SK-MEL-5 (cell line): ENCODE data around the gene SHH. TPM values are rescaled to one million over a fixed set of nuclear protein-coding genes. Genes with fewer than 3 reads are reported as not detected.

Experiments used
- DNase-seq: peaks from one replicate; pipeline ENCODE4 v3.0.0-alpha.2; 2016; ENCODE audit warnings: low read depth, low spot score
- in situ Hi-C: cut with HindIII; loops from 2 replicates; pipeline ENCODE4 v1.10.0; 2016; ENCODE audit warnings: low sequenced_read_pairs, high pct_unique_total_duplicates, low pct_unique_long_range_greater_than_20kb
- polyA plus RNA-seq, 2 experiments: library from polyadenylated mRNA; depleted of rRNA; stranded (reverse); fragments of >200 nt; gene quantifications; 2 replicates each; pipeline ENCODE4 v1.2.3, GENCODE V29; 2015
- total RNA-seq: library from RNA; depleted of rRNA; stranded (reverse); fragments of >200 nt; shearing (Covaris generic); gene quantifications from 2 replicates; pipeline ENCODE4 v1.2.3, GENCODE V29; 2014; rRNA removed

Gene SHH
- 0.03 and 0.08 TPM in 2 replicates for total RNA-seq
- 0.09 TPM in 1 of 2 replicates, not detected in the other for polyA plus RNA-seq (2015; cell fraction: cytosol; rRNA removed)
- 0.12 TPM in 2 replicates for polyA plus RNA-seq (2015; cell fraction: nucleus; rRNA removed)

DNA sequence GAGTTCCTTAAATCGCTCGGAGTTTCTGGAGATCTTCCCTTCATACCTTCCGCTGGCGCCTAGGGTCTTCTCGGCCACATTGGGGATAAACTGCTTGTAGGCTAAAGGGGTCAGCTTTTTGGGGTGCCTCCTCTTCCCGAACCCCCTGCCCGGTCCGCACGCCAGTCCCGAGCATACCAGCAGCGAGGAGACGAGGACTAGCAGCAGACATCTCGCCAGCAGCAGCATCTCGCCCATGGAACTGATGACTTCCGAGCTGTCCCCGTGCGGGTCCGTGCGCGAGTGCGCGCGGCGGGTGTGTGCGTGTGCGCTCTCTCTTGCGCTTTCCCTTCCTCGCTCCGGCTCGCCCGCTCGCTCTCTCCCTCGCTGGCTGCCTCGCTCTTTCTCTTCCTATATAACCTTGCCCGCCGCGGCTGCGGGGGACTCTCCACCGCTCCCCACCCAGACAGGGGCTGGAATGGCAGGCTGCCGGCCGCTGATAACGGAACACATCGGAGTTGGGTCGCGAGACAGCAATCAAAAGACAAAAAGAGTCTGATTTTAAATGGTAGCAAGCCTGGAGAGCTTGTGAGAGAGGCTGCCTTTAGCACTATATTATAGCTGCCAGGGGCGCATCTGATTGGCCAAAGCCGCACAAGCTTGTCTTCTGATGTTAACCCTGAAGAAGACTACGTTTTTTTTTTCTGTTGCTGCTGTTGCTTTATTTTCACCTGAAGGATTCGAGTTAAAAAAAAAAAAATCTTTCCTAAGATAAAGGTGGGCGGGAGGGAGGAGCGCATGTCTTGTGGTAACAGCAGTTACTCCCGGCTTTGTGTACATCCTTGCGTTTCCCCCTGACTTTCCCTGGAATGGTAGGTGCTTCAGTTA lies at the start of gene SHH:
TSS of gene SHH (minus strand) at position 569 of the 867 bp plus-strand sequence. CDS start at position 228, 341 bp downstream.
- in situ Hi-C loops: no loop called here
- DNase-seq: no peak

DNA sequence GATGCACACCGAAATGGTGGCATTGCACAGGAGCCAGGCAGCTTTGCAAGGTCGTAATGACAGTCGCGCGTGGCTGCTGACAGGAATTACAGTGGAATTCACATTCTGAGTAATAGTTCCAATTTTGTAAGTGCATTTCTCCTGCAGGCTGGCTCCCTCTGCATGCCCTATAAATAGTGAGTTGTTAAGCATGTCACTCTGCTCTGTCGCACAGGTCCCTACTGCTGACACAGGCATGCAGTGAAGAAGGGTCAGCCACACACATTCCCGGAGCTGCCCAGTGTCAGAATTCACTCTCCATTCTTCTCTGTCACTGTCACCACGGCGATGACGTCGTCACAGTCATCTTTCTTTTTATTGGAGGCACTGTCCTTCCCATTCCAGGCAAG lies 49.2 kb upstream of the SHH start:
- in situ Hi-C loops: no loop called here
- no peak for DNase-seq

DNA sequence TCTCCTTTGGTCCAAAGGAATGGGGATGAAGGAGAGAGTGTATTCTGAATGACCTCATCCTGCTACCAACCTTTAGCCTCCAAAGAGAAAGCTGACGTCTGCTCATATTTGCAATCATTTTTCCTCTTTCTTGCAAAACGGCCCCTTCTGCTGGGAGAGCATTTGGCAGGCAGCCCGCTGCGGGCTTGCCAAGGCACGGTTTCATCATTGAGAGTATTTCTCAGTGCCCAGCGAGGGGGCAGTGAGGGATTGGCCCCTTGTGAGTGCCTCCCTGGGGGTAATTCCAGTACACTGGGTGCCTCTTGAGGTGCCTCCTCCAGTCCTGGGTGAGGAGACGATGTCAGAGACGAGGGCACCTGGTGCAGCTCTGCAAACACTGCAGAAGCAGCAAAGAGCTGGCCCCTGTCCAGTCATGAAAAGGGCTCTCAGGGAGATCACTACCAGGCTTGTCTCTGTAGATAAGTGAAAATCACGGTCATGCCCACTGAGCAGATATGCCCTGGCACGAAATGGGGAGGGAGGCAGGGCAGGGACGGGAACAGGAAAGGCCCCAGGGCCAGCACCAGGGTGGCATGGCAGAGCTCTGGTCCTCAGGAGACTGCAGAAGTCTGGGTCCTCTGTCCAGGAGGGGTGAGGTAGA lies 48.7 kb upstream of the SHH start:
- no peak for DNase-seq
- in situ Hi-C loops: no loop called here

DNA sequence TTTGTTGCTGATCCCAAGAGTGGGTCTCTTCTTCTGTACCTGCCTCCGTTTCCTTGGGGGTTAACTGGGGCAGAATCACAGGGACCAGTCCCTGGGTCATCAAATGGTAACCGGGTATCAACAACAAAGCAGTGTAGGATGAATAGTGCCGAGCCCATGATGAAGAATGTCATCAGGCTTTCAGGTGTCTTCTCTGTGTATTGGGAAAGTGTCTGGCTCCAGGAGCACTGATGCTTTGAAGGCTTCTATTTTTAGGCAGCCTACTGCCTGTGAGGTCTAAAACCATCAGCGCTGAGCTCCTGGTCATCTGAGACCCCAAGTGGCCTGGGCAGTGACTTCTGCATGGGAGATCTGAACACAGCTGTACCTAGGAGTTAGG lies 48.2 kb upstream of the SHH start:
- in situ Hi-C loops: no loop called here
- no peak for DNase-seq

DNA sequence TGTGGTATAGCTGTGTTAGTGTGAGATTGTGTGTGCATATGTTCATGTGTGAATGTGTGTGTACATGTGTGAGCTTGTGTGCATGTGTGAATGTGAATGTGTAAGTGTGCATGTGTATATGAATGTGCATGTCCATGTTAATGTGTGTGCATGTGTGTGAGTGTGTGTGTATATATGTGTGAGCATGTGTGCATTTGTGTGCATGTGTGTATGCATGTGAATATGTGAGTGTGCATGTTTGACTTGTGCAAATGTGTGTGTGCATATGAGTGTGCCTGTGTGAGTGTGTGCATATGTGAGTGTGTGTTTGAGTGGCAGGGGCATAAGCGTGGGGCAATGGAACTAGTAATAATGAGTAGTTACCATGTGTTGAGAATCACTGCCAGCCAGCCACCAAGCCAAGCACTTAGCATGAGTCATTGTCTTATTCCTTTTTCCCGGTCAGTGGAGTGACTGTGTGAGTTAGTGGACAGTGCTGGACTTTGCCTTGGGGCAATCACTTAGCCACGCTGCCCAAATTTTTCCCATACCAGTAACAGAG lies 46.3 kb upstream of the SHH start:
- DNase-seq: peak; percentile 47
- in situ Hi-C loops: no loop called here

DNA sequence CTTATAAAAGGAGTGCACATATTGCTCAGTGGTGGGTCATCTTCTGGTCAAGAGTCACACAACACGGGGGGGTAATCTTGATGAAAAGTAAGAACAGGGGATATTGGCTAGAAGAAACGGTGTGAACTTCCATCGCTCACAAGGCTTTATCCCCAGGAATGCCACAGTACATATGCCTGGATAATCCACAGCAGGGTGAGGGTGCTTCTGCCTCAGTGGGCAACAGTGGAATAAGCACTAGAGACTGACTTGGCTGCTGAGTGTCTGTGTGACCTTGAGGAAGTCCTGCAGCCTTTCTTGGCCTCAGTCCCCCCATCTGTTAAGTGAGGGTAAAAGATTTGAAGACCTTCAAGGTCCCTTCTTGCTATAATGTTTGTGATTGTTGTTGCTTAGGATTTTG lies 44.9 kb upstream of the SHH start:
- no peak for DNase-seq
- in situ Hi-C loops: no loop called here

DNA sequence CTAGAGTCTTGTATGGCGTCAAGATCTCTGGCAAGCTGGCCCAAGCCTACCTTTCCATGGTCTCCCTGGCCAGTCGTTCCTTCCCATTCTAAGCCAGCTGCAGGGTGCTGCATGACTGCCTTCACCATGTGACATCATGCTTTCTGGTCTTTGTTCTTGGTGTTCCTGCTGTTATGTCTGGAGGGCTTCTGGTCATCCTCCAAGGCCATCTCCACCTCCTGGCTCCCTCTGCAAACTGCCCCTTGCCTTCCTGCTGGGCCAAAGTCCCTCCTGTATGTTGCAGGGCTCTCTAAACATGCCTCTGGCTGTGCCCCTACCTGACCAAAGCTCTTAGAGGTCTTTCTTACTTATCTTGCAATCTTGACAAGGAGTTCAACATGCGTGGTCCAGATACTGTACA lies 44.4 kb upstream of the SHH start:
- DNase-seq: no peak
- in situ Hi-C loops: no loop called here

DNA sequence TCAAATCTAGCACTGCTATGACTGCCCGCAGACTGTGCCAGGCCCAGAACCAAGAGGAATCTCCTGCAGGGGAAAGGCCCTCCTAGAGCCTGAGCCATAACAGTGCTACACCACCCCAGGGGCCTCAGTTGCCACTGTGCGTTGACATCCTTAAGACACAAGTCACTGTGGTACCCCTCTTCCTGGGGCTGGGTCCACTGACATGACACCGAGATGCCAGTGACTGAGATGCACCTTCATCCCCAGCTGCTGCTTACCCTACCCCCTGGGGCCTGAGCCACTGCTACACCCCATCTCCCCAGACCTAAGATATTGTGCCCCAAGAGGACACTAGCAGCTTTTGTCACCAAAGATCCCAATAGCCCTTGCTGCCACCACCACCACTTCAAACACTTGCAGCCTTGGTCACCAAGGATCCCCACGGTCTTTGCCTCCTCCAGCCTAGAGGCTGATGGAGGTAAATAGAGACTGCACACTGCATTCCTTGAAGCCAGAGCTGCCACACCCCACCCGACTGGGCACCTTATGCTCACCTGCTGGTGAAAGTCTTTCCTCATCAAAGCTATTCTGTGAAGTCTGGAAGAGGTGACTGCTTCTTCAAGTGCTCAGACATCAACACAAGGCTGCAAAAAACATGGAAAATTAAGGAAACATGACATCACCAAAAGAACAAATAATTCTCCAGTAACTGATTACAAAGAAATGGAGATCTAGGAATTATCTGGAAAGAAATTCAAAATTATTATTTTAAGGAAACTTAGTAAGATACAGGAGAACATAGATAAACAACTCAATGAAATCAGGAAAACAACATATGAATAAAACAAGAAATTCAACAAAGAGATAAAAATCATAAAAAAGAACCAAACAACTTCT lies 40.4 kb upstream of the SHH start:
- in situ Hi-C loops: no loop called here
- no peak for DNase-seq

DNA sequence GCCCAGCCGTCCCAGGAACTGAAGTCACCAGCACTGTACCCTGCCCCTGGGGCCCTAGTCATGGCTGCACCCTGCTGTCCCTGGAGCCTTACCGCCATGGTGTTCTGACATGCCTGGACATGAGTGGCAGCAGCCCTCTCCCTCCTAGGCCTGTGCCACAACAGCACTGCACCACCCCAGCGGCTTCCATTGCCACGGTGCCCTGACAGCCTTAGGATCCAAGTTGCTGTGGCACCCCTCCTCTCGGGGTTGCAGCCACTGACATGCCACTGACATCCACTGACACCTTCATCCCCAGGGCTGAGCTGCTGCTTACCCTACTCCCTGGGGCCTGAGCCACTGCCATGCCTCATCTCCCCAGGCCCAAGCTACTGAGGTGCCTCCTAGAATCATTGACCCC lies 39.6 kb upstream of the SHH start:
- in situ Hi-C loops: no loop called here
- no peak for DNase-seq

DNA sequence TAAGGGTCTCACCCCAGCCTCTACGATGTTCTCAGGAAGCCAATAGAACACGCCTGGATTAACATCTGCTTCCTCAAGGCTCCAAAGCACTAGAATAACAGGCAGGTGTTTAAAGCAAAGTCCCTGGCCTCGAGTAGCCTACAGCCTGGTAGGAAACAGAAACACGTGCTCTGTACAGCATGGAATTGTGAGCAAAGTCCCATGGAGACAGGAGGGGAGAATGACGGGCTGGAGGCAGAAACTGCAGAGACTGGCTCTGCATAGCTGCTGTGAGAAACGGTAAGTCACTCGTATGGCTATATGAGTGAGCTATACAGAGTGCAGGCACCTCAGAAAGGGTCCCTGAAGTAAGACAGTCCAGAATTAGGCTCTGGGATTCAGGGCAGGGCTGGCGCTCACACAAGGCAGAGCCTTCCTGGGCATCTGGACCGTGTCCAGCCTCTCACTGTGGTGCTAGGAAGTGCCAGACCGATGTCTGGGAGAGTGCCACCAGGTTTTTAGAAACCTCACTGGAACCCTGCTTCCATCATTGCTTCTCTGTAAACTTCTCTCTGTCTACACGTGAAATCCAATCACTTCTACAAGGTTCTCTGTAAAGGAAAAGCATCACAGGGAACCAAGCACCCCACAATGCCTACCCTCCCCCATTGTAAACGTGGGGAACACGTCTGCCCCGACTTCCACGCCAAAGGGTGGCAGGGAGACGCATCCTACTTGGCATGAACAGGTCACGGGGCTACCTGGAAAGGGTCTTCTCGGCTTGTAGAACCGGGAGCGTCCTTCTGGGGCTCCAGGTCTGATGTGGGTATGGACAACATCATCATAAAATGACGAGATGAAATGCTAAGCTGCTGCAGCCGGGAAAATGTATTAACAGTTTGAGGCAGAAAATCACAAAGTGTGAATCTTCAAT lies 38.8 kb upstream of the SHH start:
- in situ Hi-C loops: no loop called here
- no peak for DNase-seq

DNA sequence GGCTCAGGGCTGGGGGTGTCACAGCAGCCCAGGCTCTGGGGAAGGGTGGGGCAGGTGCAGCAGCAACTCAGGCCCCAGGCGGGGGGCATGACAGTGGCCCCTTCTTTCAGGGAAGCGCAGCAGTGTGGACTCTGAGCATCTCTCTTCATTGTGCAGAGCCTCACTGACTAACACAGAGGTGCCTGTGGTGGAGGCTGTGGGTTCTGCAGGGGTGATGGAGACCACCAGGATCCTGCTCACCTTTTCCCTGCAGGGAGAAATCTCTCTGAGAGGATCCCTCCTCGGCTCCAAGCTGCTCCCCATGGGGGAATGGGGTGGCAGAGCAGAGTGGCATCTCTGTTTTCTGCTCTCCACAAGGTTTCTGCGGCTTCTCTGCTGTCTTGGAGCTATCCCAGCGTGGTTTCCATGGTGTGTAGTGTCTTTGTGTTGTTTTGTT lies 37.8 kb upstream of the SHH start:
- DNase-seq: no peak
- in situ Hi-C loops: no loop called here

DNA sequence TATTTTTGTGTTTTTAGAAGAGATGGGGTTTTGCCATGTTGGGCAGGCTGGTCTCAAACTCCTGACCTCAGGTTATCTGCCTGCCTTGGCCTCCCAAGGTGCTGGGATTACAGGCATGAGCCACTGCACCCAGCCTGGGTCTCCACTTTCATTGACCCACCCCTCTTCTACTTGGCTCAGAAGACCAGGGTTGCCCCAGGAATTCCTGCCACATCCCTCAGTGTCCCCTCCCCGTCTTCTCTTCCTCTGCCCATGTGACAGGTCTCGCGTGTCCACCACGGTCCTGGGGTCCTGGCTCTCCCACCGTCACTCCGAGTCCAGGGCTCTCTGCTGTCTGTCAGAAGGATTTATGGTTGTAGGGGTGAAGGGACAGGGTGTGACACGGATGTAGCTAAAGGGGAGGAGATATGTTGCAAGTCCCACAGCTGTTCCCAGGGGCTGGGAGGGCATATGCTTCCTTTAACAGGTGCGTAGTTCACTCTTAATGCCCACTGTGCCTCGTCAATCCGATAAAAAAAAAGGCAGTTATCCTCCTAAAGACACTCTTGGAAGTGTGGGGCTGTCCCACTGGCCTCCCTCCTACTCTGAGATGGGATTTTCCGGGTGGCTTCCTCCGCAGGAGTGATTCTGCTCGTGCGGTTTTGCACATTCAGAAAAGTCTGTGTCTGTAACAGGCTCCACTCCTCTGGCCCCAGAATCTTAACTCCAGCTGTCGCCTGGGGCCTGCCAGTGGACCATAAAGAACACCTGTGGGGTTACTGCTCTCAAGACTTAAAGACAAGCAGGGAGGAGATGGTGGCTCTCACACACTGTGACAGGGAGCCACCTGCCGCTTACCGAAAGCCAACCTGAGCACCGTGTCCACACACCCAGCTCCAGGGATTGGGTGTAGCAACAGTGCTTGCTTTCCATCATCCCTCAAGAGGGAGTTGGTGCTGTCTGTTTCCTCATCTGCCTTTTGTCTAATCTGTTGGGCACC lies 36.7 kb upstream of the SHH start:
- in situ Hi-C loops: no loop called here
- no peak for DNase-seq

DNA sequence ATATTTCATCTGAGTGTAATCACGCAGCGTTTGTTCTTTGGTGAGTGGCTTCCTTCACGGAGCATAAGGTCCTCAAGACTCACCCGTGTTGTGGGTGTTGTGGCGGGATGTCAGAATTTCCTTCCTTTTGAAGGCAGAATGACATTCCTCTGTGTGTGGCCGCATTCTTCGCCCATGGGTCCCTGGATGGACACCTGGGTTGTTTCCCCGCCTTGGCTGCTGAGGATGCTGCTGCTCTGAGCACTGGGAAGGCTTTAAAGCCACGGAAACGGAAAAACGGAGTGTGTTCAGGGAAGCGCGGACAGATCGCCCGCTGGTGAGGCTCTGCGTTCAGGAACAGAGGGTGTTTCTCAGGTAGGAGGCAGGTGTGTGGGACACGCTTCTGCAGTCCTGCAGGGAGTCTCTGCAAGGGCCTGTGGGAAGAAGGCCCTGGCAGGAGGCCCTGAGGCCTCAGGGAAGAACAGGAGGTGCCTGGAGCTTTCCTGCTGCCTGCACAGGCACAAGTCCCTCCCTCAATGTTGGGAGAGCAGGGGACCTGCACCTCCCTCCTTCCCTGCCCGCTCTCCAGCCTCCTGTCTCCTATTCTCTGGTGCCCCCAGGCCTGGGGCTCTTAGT lies 35.7 kb upstream of the SHH start:
- in situ Hi-C loops: no loop called here
- DNase-seq: no peak

DNA sequence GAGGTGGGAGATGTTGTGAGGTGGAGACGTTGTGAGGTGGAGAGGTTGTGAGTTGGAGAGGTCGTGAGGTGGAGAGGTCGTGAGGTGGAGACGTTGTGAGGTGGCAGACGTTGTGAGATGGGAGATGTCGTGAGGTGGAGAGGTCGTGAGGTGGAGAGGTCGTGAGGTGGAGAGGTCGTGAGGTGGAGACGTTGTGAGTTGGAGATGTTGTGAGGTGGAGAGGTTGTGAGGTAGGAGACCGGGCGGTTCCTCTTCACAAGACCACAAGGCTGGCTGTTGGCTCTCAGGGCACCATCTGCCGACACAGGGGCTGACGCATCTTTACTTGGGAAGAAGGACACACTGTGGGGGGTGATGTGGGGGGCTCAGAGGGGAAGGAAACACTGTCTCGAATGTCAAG lies 34.7 kb upstream of the SHH start:
- in situ Hi-C loops: no loop called here
- DNase-seq: no peak

DNA sequence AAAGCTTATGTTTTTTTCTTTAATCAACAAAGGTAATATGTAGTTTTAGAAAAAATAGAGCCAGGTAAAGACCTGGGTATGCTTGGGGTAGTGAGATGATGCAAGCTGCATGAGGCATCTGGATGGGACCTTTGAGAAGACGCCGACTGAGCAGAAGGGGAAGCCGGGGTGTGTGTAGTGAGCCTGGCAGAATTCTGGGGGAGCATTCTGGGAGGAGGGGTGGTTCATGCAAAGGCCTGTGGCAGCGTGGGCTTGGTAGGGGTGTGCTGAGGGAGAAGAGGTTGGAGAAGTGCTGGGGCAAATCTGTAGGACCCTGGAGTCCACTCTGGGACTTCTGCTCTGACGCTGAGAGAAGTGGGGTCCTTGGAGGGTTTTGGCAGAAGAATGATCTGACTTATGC lies 33.9 kb upstream of the SHH start:
- in situ Hi-C loops: no loop called here
- DNase-seq: no peak
